Endothelial cell of umbilical vein (primary cell): Measurements from ENCODE around the gene PAX9. TPM values are rescaled to one million over a fixed set of nuclear protein-coding genes. Genes with fewer than 3 reads are reported as not detected.

Experiments used
- BruUV-seq: library from RNA; stranded (reverse); fragments of 400-500 nt; replicated peaks from 2 replicates; lab custom pipeline; 2021; lab: Mats Ljungman, UMichigan
- CTCF ChIA-PET: fragments of 300-600, 350-600 bp; sonication (Branson Sonifier 250); formaldehyde crosslinking; loops from one replicate; lab custom pipeline; 2021; ENCODE audit warnings: antibody characterized with exemption, inconsistent platforms; lab: Charles Lee
- POLR2A ChIA-PET: fragments of 300-600, 350-600 bp; sonication (Branson Sonifier 250); formaldehyde crosslinking; loops from one replicate; lab custom pipeline; 2021; ENCODE audit warnings: antibody characterized with exemption, inconsistent platforms; lab: Charles Lee
- DNase-seq: peaks from one replicate; pipeline ENCODE4 v3.0.0-alpha.2; 2011; ENCODE audit warnings: low read depth, low spot score
- FAIRE-seq: peaks from 2 replicates; lab custom pipeline; 2011; peaks lifted over from hg19 to GRCh38; lab: Jason Lieb, UNC
- H2AFZ ChIP-seq: 2 replicates; pipeline ENCODE4 v1.6.0; 2012; ENCODE audit warnings: low read depth, low read length, control low read depth, inconsistent platforms
- H3K27ac ChIP-seq: 2 replicates; pipeline ENCODE4 v1.5.1; 2011; ENCODE audit warnings: low read depth, mild to moderate bottlenecking, control low read depth, low read length, moderate library complexity; ENCODE audit not compliant: insufficient read depth
- H3K27me3 ChIP-seq, 2 experiments: 2 replicates each; pipeline versions ENCODE4 v1.6.0 to v1.6.1; 2011; ENCODE audit warnings: low read length in 2 of 2, mixed read lengths in 1 of 2; ENCODE audit not compliant: control insufficient read depth in 2 of 2, insufficient read depth in 2 of 2
- H3K36me3 ChIP-seq, 2 experiments: 2 replicates in 1 of 2; 3 replicates in 1 of 2; pipeline ENCODE4 v1.5.1; 2011; ENCODE audit warnings: low read length in 2 of 2, mild to moderate bottlenecking in 1 of 2, moderate library complexity in 1 of 2; ENCODE audit not compliant: control insufficient read depth in 2 of 2, insufficient read depth in 2 of 2; ENCODE audit errors: extremely low read depth in 1 of 2
- H3K4me1 ChIP-seq: 3 replicates; pipeline ENCODE4 v1.5.1; 2011; ENCODE audit warnings: mild to moderate bottlenecking, low read length; ENCODE audit not compliant: control insufficient read depth, insufficient read depth; ENCODE audit errors: extremely low read depth
- H3K4me2 ChIP-seq: 2 replicates; pipeline ENCODE4 v1.6.1; 2011; ENCODE audit warnings: low read length, control low read depth, mixed read lengths; ENCODE audit not compliant: insufficient read depth
- H3K4me3 ChIP-seq, 3 experiments: fragments of 200-600 bp in 1 of 3; sonication (generic), shearing (Covaris generic) in 1 of 3; replicated peaks in 1 of 3; 2 replicates each; pipeline ENCODE4 v1.5.1; 2011 to 2016; ENCODE audit warnings: control low read depth in 3 of 3, low read length in 3 of 3, mild to moderate bottlenecking in 2 of 3, inconsistent platforms in 1 of 3, low read depth in 1 of 3, moderate library complexity in 1 of 3; ENCODE audit not compliant: insufficient read depth in 1 of 3
- H3K79me2 ChIP-seq: 2 replicates; pipeline ENCODE4 v1.6.0; 2012; ENCODE audit warnings: low read length, inconsistent platforms; ENCODE audit not compliant: control insufficient read depth, insufficient read depth
- H3K9ac ChIP-seq: replicated peaks from 2 replicates; pipeline ENCODE3; 2011; ENCODE audit warnings: low read length, control low read depth; ENCODE audit not compliant: insufficient read depth; ENCODE audit errors: extremely low read depth
- H3K9me1 ChIP-seq: replicated peaks from 3 replicates; pipeline ENCODE4 v1.6.0; 2011; ENCODE audit warnings: mild to moderate bottlenecking, low read length; ENCODE audit not compliant: control insufficient read depth, insufficient read depth; ENCODE audit errors: extremely low read depth
- H3K9me3 ChIP-seq: replicated peaks from 2 replicates; pipeline ENCODE4 v1.5.1; 2012; ENCODE audit warnings: low read length, inconsistent platforms; ENCODE audit not compliant: control insufficient read depth, insufficient read depth
- H4K20me1 ChIP-seq: replicated peaks from 2 replicates; pipeline ENCODE3; 2011; ENCODE audit warnings: mild to moderate bottlenecking, low read length; ENCODE audit not compliant: control insufficient read depth, insufficient read depth; ENCODE audit errors: extremely low read depth
- EZH2 ChIP-seq: IDR thresholded peaks from 2 replicates; pipeline ENCODE4 v1.6.1; 2012; ENCODE audit warnings: borderline replicate concordance, low read depth, mild to moderate bottlenecking, moderate library complexity, low read length, inconsistent platforms; ENCODE audit not compliant: severe bottlenecking
- FOS ChIP-seq: IDR thresholded peaks from 2 replicates; pipeline ENCODE4 v1.6.1; 2011; ENCODE audit warnings: mild to moderate bottlenecking, low read length, moderate library complexity, borderline replicate concordance; ENCODE audit not compliant: insufficient read depth
- GATA2 ChIP-seq: IDR thresholded peaks from 2 replicates; pipeline ENCODE4 v1.7.0; 2011; ENCODE audit warnings: low read depth, mild to moderate bottlenecking, moderate library complexity, mixed read lengths, low read length; ENCODE audit not compliant: insufficient read length, insufficient read depth
- JUN ChIP-seq: IDR thresholded peaks from 2 replicates; pipeline ENCODE4 v1.6.1; 2011; ENCODE audit warnings: borderline replicate concordance, low read depth; ENCODE audit not compliant: insufficient read length, insufficient read depth
- MYC ChIP-seq: IDR thresholded peaks from one replicate; pipeline ENCODE4 v1.6.1; 2011; ENCODE audit warnings: mild to moderate bottlenecking, low read depth, low read length
- POLR2A ChIP-seq: IDR thresholded peaks from 2 replicates; pipeline ENCODE4 v1.6.1; 2012; ENCODE audit warnings: low read depth, mild to moderate bottlenecking, control low read depth, low read length
- POLR2AphosphoS5 ChIP-seq: IDR thresholded peaks from 2 replicates; pipeline ENCODE4 v1.6.1; 2012; ENCODE audit warnings: low read depth, mild to moderate bottlenecking, control low read depth, low read length, moderate library complexity; ENCODE audit not compliant: insufficient read depth
- dilution Hi-C: fragments of 300-500 bp; cut with MboI; formaldehyde crosslinking; loops from one replicate; pipeline ENCODE4 v1.15.0; 2019; ENCODE audit warnings: low sequenced_read_pairs; ENCODE audit not compliant: extremely low pct_ligation_motif_present
- intact Hi-C: fragments of 100-400 bp; cut with micrococcal nuclease; formaldehyde crosslinking; loops from one replicate; pipeline ENCODE4 v1.10.0; 2022
- polyA plus RNA-seq, 4 experiments: library from polyadenylated mRNA; depleted of rRNA in 3 of 4; stranded (reverse) in 3 of 4; unstranded in 1 of 4; fragments of >200 nt; gene quantifications; 2 replicates each; pipeline versions ENCODE4 v1.2.1 to v1.2.3, GENCODE V29; 2011 to 2012; ENCODE audit warnings: missing spikeins in 1 of 4
- total RNA-seq: library from RNA; stranded (reverse); gene quantifications from 2 replicates; pipeline ENCODE4 v1.2.3, GENCODE V29; 2021
- TF ChIP-seq, protein P1 (sequence below): IDR thresholded peaks from 2 replicates; pipeline ENCODE4 v1.6.1; 2011; ENCODE audit not compliant: insufficient read depth, insufficient read length
- TF ChIP-seq, protein P2 (sequence below), 2 donors: IDR thresholded peaks; 1 replicate in 1 of 2; 2 replicates in 1 of 2; pipeline ENCODE4 v1.5.1; 2011; ENCODE audit warnings: low read length in 2 of 2, mild to moderate bottlenecking in 2 of 2, moderate library complexity in 2 of 2, control low read depth in 1 of 2, inconsistent platforms in 1 of 2, low read depth in 1 of 2; ENCODE audit not compliant: insufficient read depth in 1 of 2; ENCODE audit errors: extremely low read depth in 1 of 2

The PAX9 gene
- total and polyA plus RNA-seq, 2 donors (not counting 3 experiments of a cell fraction or from before 2014, with no cell fraction given), result 0.37 to 0.44 TPM

- FAIRE-seq (no peak), DNase-seq (no peak)
- H3K27ac ChIP-seq, result no peak overlapping the region
- no peaks in the 10 kb centered on the region for H3K4me1 ChIP-seq
- H3K27me3 ChIP-seq, result no peaks in the 10 kb centered on the region
- no peak overlapping the region for H3K4me2 ChIP-seq
- no peak overlapping the region for H2AFZ ChIP-seq
- TF ChIP-seq MYC, result no peak
- no peak for TF ChIP-seq GATA2
- TF ChIP-seq, protein P1, sequence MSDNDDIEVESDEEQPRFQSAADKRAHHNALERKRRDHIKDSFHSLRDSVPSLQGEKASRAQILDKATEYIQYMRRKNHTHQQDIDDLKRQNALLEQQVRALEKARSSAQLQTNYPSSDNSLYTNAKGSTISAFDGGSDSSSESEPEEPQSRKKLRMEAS, result no peak
- TF ChIP-seq, protein P2, sequence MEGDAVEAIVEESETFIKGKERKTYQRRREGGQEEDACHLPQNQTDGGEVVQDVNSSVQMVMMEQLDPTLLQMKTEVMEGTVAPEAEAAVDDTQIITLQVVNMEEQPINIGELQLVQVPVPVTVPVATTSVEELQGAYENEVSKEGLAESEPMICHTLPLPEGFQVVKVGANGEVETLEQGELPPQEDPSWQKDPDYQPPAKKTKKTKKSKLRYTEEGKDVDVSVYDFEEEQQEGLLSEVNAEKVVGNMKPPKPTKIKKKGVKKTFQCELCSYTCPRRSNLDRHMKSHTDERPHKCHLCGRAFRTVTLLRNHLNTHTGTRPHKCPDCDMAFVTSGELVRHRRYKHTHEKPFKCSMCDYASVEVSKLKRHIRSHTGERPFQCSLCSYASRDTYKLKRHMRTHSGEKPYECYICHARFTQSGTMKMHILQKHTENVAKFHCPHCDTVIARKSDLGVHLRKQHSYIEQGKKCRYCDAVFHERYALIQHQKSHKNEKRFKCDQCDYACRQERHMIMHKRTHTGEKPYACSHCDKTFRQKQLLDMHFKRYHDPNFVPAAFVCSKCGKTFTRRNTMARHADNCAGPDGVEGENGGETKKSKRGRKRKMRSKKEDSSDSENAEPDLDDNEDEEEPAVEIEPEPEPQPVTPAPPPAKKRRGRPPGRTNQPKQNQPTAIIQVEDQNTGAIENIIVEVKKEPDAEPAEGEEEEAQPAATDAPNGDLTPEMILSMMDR (IDR thresholded peaks at IDR 0.05; ENCODE audit: extremely low read depth in 1 of 2, insufficient read depth in 1 of 2, low read depth in 1 of 2, low read length in 2 of 2), result no peak
- no peak for TF ChIP-seq JUN
- TF ChIP-seq POLR2A, result no peak
- no peak for TF ChIP-seq EZH2
- TF ChIP-seq FOS, result no peak
- TF ChIP-seq POLR2AphosphoS5, result no peak
- dilution Hi-C loops (no loop called here), intact Hi-C loops (no loop called here)
- H3K9me1 ChIP-seq, result no peaks in the 10 kb centered on the region
- H4K20me1 ChIP-seq, result no peaks in the 10 kb centered on the region
- ChIA-PET POLR2A (no interaction called here), CTCF (interaction anchor here (0.8 to 1.2 kb wide), 3 partner anchors 10 to 399 kb away, joined by 3 to 5 read pairs (median 3); no protein-coding TSS in a partner anchor)
- no peaks in the 10 kb centered on the region for H3K79me2 ChIP-seq
- no peak overlapping the region for H3K9ac ChIP-seq
- no peak overlapping the region for H3K4me3 ChIP-seq
- no peaks in the 10 kb centered on the region for H3K9me3 ChIP-seq
- BruUV-seq, result no TSS peak
- H3K36me3 ChIP-seq, result no peaks in the 10 kb centered on the region
These were observed 56.6 kb downstream of the PAX9 start for GRCh38 chr14:36718216-36718615.
